GM23338 (cell line): Measurements from ENCODE around the gene TYRO3. TPM values are rescaled to one million over a fixed set of nuclear protein-coding genes. Genes with fewer than 3 reads are reported as not detected.

Experiments used
- ATAC-seq: fragments of 200-7000 bp; cut with Tn5 transposase; 3 replicates; pipeline ENCODE4 v1.9.1; 2020
- DNase-seq: peaks from one replicate; pipeline ENCODE4 v3.0.0-alpha.2; 2015; ENCODE audit warnings: low spot score
- H2AFZ ChIP-seq: fragments of 200-600 bp; sonication (generic); 2 replicates; pipeline ENCODE4 v1.8.0; 2016; ENCODE audit warnings: antibody characterized with exemption, mild to moderate bottlenecking, moderate library complexity
- H3F3A ChIP-seq: fragments of 200-600 bp; sonication (generic); replicated peaks from 2 replicates; pipeline ENCODE4 v1.8.0; 2017; ENCODE audit warnings: antibody characterized with exemption, mixed run types, low read depth
- H3K27ac ChIP-seq: fragments of 200-600 bp; sonication (generic); 2 replicates; pipeline ENCODE4 v1.6.1; 2016; ENCODE audit warnings: low read depth
- H3K27me3 ChIP-seq: fragments of 200-600 bp; sonication (generic); 2 replicates; pipeline ENCODE4 v1.8.0; 2016; ENCODE audit warnings: mild to moderate bottlenecking, mixed run types, moderate library complexity; ENCODE audit not compliant: insufficient read depth
- H3K36me3 ChIP-seq: fragments of 200-600 bp; sonication (generic); 2 replicates; pipeline ENCODE4 v1.8.0; 2016; ENCODE audit warnings: mild to moderate bottlenecking; ENCODE audit not compliant: insufficient read depth
- H3K4me1 ChIP-seq: fragments of 200-600 bp; sonication (generic); 2 replicates; pipeline ENCODE4 v1.8.0; 2016; ENCODE audit warnings: mild to moderate bottlenecking, moderate library complexity; ENCODE audit not compliant: insufficient read depth
- H3K4me2 ChIP-seq: fragments of 200-600 bp; sonication (generic); 2 replicates; pipeline ENCODE4 v1.7.1; 2017; ENCODE audit warnings: mixed run types
- H3K4me3 ChIP-seq: fragments of 200-600 bp; sonication (generic); 2 replicates; pipeline ENCODE4 v1.6.1; 2016; ENCODE audit warnings: mixed run types
- H3K79me2 ChIP-seq: fragments of 200-600 bp; sonication (generic); replicated peaks from 2 replicates; pipeline ENCODE4 v1.8.0; 2017; ENCODE audit warnings: mild to moderate bottlenecking; ENCODE audit not compliant: insufficient read depth
- H3K9me2 ChIP-seq: fragments of 200-600 bp; sonication (generic); 2 replicates; pipeline ENCODE4 v1.8.0; 2017; ENCODE audit not compliant: insufficient read depth
- H4K20me1 ChIP-seq: fragments of 200-600 bp; sonication (generic); replicated peaks from 2 replicates; pipeline ENCODE4 v1.8.0; 2017; ENCODE audit warnings: mild to moderate bottlenecking; ENCODE audit not compliant: insufficient read depth
- H3K27ac Mint-ChIP-seq: 2 replicates; pipeline ENCODE4 v1.8.0; 2020; ENCODE audit warnings: inconsistent platforms, mild to moderate bottlenecking, moderate library complexity, mixed read lengths
- H3K27me3 Mint-ChIP-seq: 3 replicates; pipeline ENCODE4 v1.8.0; 2022; ENCODE audit warnings: low read depth, mild to moderate bottlenecking, moderate library complexity, mixed read lengths, inconsistent platforms; ENCODE audit not compliant: insufficient read depth, poor library complexity
- H3K36me3 Mint-ChIP-seq: 3 replicates; pipeline ENCODE4 v1.8.0; 2021; ENCODE audit warnings: low read depth, mild to moderate bottlenecking, inconsistent platforms, moderate library complexity, mixed read lengths
- H3K4me1 Mint-ChIP-seq: 3 replicates; pipeline ENCODE4 v1.8.0; 2020; ENCODE audit warnings: mild to moderate bottlenecking, inconsistent platforms, mixed read lengths
- H3K4me3 Mint-ChIP-seq: 3 replicates; pipeline ENCODE4 v1.8.0; 2021; ENCODE audit warnings: moderate library complexity, mild to moderate bottlenecking, inconsistent platforms, mixed read lengths
- H3K9me3 Mint-ChIP-seq: 3 replicates; pipeline ENCODE4 v1.8.0; 2020; ENCODE audit warnings: moderate library complexity, mild to moderate bottlenecking, inconsistent platforms, mixed read lengths
- ETS1 ChIP-seq: IDR thresholded peaks from 2 replicates; pipeline ENCODE4 v1.6.1; 2016; ENCODE audit warnings: antibody characterized with exemption
- EZH2 ChIP-seq: fragments of 200-600 bp; sonication (generic); IDR thresholded peaks from one replicate; pipeline ENCODE4 v1.8.0; 2017; ENCODE audit warnings: antibody characterized with exemption, mild to moderate bottlenecking, low read depth; ENCODE audit not compliant: unreplicated experiment
- EZH2phosphoT487 ChIP-seq: fragments of 200-600 bp; sonication (generic); IDR thresholded peaks from one replicate; pipeline ENCODE4 v1.8.1; 2018; ENCODE audit warnings: antibody characterized with exemption; ENCODE audit not compliant: unreplicated experiment
- ZNF462 ChIP-seq: fragments of 250-450 bp; sonication (Bioruptor Pico); IDR thresholded peaks from 2 replicates; pipeline ENCODE4 v1.5.0; 2020; ENCODE audit warnings: mild to moderate bottlenecking, moderate library complexity
- polyA plus RNA-seq: library from polyadenylated mRNA; unstranded; fragments of >200 nt; fragmentation: Nextera tagmentation; extraction: Ambion mirVana; gene quantifications from 2 replicates; pipeline ENCODE4 v1.2.1, GENCODE V29; 2016
- total RNA-seq: library from RNA; depleted of rRNA; stranded (reverse); fragments of >200 nt; shearing (Covaris generic); gene quantifications from 2 replicates; pipeline ENCODE4 v1.2.3, GENCODE V29; 2014

The TYRO3 gene
- total and polyA plus RNA-seq, 2 experiments from 2014 or later, result 32.6 to 61.0 TPM

GRCh38 chr15:41511899-41512369 is 47.1 kb upstream of the TYRO3 start:
- Histone ChIP-seq H3K79me2 (no peaks in the 10 kb centered on the region), H3K27ac (no peak overlapping the region), H3K27me3 (peaks cover 85% of the 10 kb centered on the region), H3F3A (peaks cover 23% of the 10 kb centered on the region), H3K4me3 (peak overlapping the region; percentile 62), H3K4me2 (peak overlapping the region; percentile 93), H4K20me1 (no peaks in the 10 kb centered on the region; the same call in 1 of the 2 replicates), H3K36me3 (no peaks in the 10 kb centered on the region), H3K4me1 (0 out of 2 replicates have a peak, but pooled peaks cover 10% of the 10 kb centered on the region), H2AFZ (peak overlapping the region; percentile 90), H3K9me2 (no peaks in the 10 kb centered on the region)
- peaks cover 8% of the 10 kb centered on the region; the same call in 1 of the 3 replicates for H3K4me1 Mint-ChIP-seq
- ATAC-seq, result peak; percentile 20
- H3K9me3 Mint-ChIP-seq, result no peaks in the 10 kb centered on the region
- peaks cover 7% of the 10 kb centered on the region; the same call in 2 of the 3 replicates for H3K36me3 Mint-ChIP-seq
- H3K27me3 Mint-ChIP-seq, result peaks cover 62% of the 10 kb centered on the region
- H3K4me3 Mint-ChIP-seq, result peak overlapping the region; percentile 76
- TF ChIP-seq EZH2phosphoT487, result peak; percentile 95
- no peak for TF ChIP-seq ETS1
- no peak for TF ChIP-seq ZNF462 (CRISPR knock-in tag)
- peak; percentile 98 for TF ChIP-seq EZH2
- DNase-seq, result peak; percentile 39
- no peak overlapping the region for H3K27ac Mint-ChIP-seq
